Muscle of leg (tissue), 11 donors: ENCODE measurements around the gene TEX54. TPM values are rescaled to one million over a fixed set of nuclear protein-coding genes. Genes with fewer than 3 reads are reported as not detected.

Experiments used
- DNase-seq: peaks from one replicate; pipeline ENCODE4 v3.0.0; 2013
- H3K27ac ChIP-seq: one replicate; pipeline ENCODE4 v1.5.1; 2013; ENCODE audit warnings: mild to moderate bottlenecking, low read length, control low read depth
- H3K27me3 ChIP-seq: one replicate; pipeline ENCODE4 v1.6.1; 2013; ENCODE audit warnings: low read length; ENCODE audit not compliant: control insufficient read depth, insufficient read depth
- H3K36me3 ChIP-seq: one replicate; pipeline ENCODE4 v1.6.1; 2013; ENCODE audit warnings: low read length; ENCODE audit not compliant: control insufficient read depth, insufficient read depth
- H3K4me1 ChIP-seq: one replicate; pipeline ENCODE4 v1.6.1; 2013; ENCODE audit warnings: low read length; ENCODE audit not compliant: control insufficient read depth, insufficient read depth
- H3K4me3 ChIP-seq: one replicate; pipeline ENCODE4 v1.5.1; 2013; ENCODE audit warnings: low read length, control low read depth
- H3K9me3 ChIP-seq: replicated peaks from 2 replicates; pipeline ENCODE4 v1.6.1; 2013; ENCODE audit warnings: low read depth, low read length; ENCODE audit not compliant: control insufficient read depth
- WGBS: methylation state at CpG from one replicate; pipeline ENCODE4 v1.1.5; 2013; ENCODE audit warnings: missing lambda C conversion rate; ENCODE audit not compliant: insufficient coverage; 5-methylcytosine and 5-hydroxymethylcytosine counted together
- polyA plus RNA-seq, 8 donors: library from polyadenylated mRNA; unstranded; fragments of 120-200 nt; gene quantifications; one replicate each; pipeline versions ENCODE4 v1.2.1 to v1.2.3, GENCODE V29; 2013; ENCODE audit warnings: inconsistent platforms in 1 of 8, low replicate concordance in 1 of 8; ENCODE audit not compliant: insufficient read length in 8 of 8, insufficient read depth in 1 of 8
- total RNA-seq: library from RNA; stranded (reverse); fragments of 120-200 nt; gene quantifications from one replicate; pipeline ENCODE4 v1.2.4, GENCODE V29; 2013

The TEX54 gene
- total and polyA plus RNA-seq, 9 donors = not detected

DNA sequence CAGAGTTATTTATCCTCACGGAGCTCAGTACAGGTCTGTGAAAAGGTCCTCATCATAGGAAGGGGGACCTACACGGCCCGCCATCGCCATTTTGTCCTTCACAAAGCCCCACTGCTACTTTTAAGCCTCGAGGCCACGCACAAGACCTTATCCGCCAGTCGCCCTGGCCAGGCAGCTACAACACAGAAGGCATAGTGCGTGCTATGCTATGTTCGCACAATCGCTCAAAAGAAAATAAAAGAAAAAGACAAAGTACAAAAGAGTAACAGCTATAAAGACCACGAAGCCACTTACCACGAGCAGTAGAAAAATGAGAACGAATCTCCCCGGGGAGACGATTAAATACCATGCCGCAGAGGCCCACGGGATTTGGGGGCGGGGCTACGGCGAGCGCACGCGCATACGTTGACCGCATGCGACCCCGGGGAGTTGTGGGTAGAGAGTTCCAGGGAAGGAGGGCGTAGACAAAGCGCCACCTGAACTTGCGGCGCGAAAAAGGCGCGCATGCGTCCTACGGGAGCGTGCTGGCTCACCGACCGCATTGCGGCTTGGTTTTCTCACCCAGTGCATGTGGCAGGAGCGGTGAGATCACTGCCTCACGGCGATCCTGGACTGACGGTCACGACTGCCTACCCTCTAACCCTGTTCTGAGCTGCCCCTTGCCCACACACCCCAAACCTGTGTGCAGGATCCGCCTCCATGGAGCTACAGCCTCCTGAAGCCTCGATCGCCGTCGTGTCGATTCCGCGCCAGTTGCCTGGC is 23.1 kb upstream of the TEX54 start:
- peak; percentile 98 for DNase-seq
- H3K36me3 ChIP-seq = peaks cover 32% of the 10 kb centered on the region
- H3K27ac ChIP-seq = peak overlapping the region; percentile 82
- under 1% methylated on average over 54 of the region's 54 CpGs for WGBS
- H3K9me3 ChIP-seq = no peaks in the 10 kb centered on the region
- H3K27me3 ChIP-seq = no peaks in the 10 kb centered on the region
- H3K4me3 ChIP-seq = peak overlapping the region; percentile 92
- peaks cover 14% of the 10 kb centered on the region for H3K4me1 ChIP-seq

DNA sequence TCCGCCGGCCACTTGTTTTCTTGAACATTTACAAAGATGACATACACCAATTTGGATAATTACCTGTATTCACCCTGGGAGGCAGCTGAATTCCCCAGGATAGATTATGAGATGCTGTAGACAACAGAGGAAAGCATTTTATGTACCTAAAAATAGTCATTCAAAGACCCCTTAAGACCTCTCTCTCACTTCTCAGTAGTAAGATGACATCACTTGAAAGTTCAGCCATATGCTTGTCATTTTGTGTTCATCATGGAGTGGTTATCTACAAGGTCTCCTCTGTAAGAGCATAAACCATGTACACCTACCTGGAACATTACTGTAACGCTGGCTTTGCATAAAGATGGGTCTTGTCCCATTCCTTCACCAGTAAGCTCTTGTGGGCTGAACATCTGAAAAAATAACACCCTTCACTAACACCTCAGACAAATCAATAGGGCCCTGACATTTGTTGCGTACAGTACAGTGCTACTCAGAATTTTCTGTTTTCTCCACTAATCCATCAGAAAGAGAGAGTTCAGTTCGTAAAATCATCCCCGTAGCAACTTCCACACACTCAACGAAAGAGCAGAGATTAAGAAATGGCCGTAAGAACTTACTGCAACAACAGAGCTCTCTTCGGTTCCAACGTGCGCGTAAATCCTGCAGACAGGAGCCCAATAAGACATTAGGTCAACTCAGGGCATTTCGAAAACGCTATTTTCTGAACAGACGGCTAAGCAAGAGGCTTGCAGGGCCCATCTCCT is 22.4 kb upstream of the TEX54 start:
- DNase-seq = no peak
- no peaks in the 10 kb centered on the region for H3K27me3 ChIP-seq
- 0% methylated on average over 10 of the region's 15 CpGs for WGBS
- H3K4me1 ChIP-seq = peaks cover 14% of the 10 kb centered on the region
- peak overlapping the region; percentile 82 for H3K27ac ChIP-seq
- peak overlapping the region; percentile 92 for H3K4me3 ChIP-seq
- peaks cover 32% of the 10 kb centered on the region for H3K36me3 ChIP-seq
- no peaks in the 10 kb centered on the region for H3K9me3 ChIP-seq

- no CpG with 5 or more reads among the region's 8 CpGs for WGBS
- no peaks in the 10 kb centered on the region for H3K9me3 ChIP-seq
Measured at GRCh38 chr11:62854013-62854824, 21.6 kb upstream of the TEX54 start.

DNA sequence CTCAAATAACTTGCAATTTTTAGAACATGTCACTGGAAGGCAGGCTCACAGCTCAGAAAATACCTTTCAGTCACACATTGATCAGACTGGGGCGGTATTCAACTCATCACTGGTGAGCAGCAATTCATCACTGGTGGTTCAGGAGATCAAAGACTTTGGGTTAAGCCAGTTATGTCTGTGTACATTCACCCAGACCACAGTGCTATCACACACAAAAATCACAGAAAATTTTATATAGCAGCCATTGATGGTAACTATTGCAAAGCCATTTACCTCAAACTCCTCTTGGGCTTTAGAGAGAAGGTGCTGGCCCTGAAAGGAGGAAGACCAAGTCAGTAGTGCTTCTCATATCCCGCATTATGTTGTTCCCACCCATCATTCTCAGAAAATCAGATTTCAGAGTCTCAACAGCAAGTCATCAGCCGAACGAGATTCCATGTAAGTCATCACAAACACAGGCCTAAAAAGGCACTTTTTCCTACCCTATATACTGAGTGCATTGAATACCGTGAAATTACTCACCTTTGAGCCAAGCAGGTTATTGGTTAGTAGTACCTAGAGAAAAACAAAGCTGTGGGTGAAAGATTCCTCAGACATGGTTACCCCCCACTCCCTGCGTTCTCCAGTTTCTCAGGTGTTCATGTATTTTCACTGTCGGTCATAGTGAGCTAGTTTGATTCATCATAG is 20.8 kb upstream of the TEX54 start:
- WGBS = no CpG with 5 or more reads among the region's 7 CpGs
- H3K27ac ChIP-seq = no peak overlapping the region
- no peaks in the 10 kb centered on the region for H3K27me3 ChIP-seq
- no peak overlapping the region for H3K4me3 ChIP-seq
- DNase-seq = no peak
- peaks cover 32% of the 10 kb centered on the region for H3K36me3 ChIP-seq
- H3K4me1 ChIP-seq = peaks cover 14% of the 10 kb centered on the region
- H3K9me3 ChIP-seq = no peaks in the 10 kb centered on the region

More at GRCh38 chr11:62854013-62854824, 21.6 kb upstream of the TEX54 start:
- H3K4me1 ChIP-seq = peaks cover 14% of the 10 kb centered on the region
- peaks cover 32% of the 10 kb centered on the region for H3K36me3 ChIP-seq
- peak overlapping the region; percentile 92 for H3K4me3 ChIP-seq
- no peak for DNase-seq
- peak overlapping the region; percentile 29 for H3K27ac ChIP-seq
- no peaks in the 10 kb centered on the region for H3K27me3 ChIP-seq

GRCh38 chr11:62852523-62853188 is 20.0 kb upstream of the TEX54 start:
- DNase-seq = no peak
- Histone ChIP-seq H3K36me3 (peaks cover 32% of the 10 kb centered on the region), H3K27me3 (no peaks in the 10 kb centered on the region), H3K27ac (no peak overlapping the region), H3K4me3 (no peak overlapping the region), H3K9me3 (no peaks in the 10 kb centered on the region), H3K4me1 (peaks cover 14% of the 10 kb centered on the region)

- 42% methylated on average over 3 of the region's 3 CpGs for WGBS
- H3K4me1 ChIP-seq = peaks cover 14% of the 10 kb centered on the region
- H3K4me3 ChIP-seq = no peak overlapping the region
- H3K27me3 ChIP-seq = no peaks in the 10 kb centered on the region
- peaks cover 32% of the 10 kb centered on the region for H3K36me3 ChIP-seq
- no peak overlapping the region for H3K27ac ChIP-seq
- no peak for DNase-seq
- H3K9me3 ChIP-seq = no peaks in the 10 kb centered on the region
Measured at GRCh38 chr11:62851807-62852522, 19.3 kb upstream of the TEX54 start.

DNA sequence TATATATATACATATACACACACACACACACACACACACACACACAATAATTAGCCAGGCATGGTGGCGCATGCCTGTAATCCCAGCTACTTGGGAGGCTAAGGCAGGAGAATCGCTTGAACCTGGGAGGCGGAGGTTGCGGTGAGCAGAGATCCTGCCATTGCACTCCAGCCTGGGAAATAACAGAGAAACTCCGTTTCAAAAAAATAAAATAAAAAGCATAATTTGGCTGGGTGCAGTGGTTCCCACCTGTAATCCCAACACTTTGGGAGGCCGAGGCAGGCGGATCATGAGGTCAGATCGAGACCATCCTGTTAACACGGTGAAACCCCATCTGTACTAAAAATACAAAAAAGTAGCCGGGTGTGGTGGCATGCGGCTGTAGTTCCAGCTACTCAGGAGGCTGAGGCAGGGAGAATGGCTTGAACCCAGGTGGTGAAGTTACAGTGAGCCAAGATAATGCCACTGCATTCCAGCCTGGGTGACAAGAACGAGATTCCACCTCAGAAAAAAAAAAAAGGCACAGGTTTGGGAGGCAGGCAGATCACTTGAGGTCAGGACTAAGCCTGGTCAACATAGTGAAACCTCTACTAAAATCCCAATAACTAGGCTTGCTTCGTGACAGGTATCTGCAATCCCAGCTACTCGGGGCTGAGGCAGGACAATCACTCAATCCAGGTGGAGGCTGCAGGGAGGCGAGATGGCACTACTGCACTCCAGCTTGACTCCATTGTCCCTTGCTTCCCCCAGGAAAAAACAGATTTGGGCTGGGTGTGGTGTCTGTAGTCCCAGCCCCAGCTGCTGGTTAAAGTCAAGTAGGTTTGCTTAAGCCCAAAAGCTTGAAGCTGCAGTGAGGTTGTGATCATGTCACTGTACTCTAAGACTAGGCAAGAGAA is 18.5 kb upstream of the TEX54 start:
- H3K4me1 ChIP-seq = peaks cover 9% of the 10 kb centered on the region
- no peak overlapping the region for H3K27ac ChIP-seq
- no peak overlapping the region for H3K4me3 ChIP-seq
- no peaks in the 10 kb centered on the region for H3K27me3 ChIP-seq
- H3K36me3 ChIP-seq = peaks cover 32% of the 10 kb centered on the region
- no peak for DNase-seq
- H3K9me3 ChIP-seq = no peaks in the 10 kb centered on the region
- 35% methylated on average over 4 of the region's 15 CpGs for WGBS

GRCh38 chr11:62847767-62848314 is 15.2 kb upstream of the TEX54 start:
- no peaks in the 10 kb centered on the region for H3K4me1 ChIP-seq
- H3K9me3 ChIP-seq = no peaks in the 10 kb centered on the region
- no peak for DNase-seq
- H3K4me3 ChIP-seq = no peak overlapping the region
- no CpG with 5 or more reads among the region's 1 CpG for WGBS
- H3K27ac ChIP-seq = no peak overlapping the region
- no peaks in the 10 kb centered on the region for H3K27me3 ChIP-seq
- H3K36me3 ChIP-seq = peaks cover 13% of the 10 kb centered on the region
